GM18868 (cell line): ENCODE measurements around the gene FXYD1.

Source experiments
- ATAC-seq: cut with Tn5 transposase; IDR thresholded peaks from one replicate; pipeline ENCODE4 v1.9.1; 2021; ENCODE audit warnings: mild to moderate bottlenecking, moderate library complexity; ENCODE audit not compliant: unreplicated experiment

FXYD1 gene

DNA sequence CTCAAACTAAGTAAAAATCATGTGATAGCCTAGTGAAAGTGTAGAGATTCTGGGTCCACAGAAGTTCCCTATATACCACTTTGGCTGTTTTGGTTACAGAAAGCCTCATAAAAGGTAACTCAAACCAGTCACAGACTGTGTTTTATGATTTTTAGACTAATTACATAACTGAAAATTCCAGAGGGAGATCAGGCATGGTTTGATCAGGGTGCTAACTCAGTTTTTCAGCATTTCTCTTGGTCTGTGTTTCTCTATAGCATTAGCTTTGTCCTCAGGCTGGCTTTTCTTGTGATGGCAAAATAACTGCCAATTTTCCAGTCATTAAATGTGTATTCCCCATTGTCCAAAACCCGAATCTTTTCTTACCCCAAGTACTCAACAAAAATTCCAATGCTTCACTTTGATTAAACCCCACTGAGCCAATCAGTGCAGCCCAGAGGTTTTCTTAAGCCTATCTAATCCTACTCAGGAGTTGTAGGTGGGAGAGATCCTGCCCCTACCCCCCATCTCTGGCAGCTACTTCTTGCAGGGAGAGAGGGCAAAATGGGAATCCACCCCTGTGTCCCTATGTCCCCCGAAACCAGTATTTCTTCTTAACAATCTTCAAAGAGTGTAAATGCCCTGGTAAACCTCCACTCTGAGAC lies 31.6 kb upstream of the FXYD1 start:
- ATAC-seq, result no peak

DNA sequence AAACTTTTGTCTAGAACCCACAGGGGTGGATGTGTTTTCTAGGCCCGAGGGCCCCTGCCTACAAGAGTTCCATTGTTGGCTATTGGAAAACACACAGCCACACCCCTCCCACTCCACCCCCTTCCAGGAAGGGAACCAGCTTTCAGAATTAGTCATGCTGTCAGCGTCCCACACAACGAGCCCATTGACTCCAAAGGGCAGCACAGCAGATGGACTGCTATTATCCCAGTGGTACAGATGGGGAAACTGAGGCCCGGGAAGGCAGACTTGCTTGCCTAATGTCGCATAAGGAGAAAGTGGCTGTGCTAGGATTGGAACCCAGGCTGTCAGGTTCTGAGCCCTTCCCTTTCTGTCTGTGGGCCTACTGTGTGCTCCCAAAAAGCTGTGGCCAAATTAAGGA lies 31.1 kb upstream of the FXYD1 start:
- ATAC-seq, result no peak

DNA sequence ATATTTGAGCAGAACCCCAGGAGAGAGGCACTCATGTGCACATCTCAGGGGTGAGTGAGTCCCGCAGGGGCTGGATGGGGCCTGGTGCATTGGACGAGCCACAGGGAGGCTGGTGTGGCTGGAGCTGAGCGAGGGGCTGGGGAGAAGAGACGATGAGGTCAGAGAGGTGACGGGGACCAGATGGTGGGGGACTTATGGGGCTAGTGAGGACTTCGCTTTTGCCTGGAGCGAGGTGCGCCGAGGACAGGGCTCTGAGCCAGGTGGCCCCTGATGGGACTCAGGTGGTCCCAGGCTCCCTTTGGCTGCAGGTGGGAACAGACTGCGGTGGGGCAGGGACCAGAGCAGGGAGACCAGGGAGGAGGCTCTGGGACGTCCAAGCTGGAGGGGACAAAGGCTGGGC lies 29.9 kb upstream of the FXYD1 start:
- ATAC-seq, result no peak

DNA sequence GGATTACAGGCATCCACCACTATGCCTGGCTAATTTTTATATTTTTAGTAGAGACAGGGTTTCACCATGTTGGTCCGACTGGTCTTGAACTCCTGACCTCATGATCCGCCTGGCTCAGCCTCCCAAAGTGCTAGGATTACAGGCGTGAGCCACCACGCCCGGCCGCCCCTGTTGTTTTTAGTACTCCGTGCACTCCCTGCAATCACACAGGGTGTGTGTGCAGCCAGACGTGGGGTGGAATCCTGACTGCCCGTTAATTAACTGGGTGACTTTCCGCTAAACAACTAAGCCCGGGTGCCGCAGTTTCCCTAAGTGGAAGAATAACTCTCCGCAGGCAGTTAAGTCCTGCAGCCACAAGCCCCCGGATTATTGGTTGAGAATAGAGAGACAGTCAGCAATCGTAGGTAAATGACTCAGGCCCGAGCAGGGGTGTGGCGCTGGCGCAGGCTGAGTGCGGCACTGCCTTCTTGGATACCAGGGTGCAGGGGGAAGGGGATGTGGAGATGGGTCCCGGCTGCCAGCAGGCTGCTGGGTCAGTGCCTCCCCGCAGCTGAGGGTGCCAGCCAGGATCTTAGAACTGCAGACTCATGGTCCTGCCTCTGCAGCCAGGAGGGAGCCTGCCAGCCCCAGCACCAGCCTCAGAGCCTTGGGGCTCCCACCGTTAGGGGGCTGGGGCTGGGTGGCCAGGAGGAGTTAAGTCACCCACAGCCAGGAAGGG lies 29.1 kb upstream of the FXYD1 start:
- ATAC-seq, result no peak

DNA sequence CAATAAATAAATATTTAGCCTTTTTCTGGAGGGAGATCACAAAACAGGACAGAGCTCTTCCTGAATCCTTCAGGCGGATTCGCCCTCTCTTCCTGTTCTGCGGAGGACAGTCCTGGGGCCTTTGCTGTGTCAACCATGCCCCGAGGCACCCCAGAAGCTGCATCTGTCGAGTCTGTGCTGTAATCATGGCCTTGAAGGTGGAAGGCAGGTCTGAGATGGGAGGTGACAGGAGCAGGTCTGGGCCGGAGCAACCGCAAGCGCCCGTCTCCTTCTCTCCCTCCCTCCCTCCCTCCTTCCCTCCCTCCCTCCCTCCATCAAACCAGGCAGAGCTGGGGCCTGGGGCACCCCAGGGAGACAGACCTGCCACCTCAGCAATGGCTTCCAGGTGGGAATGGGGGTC lies 27.6 kb upstream of the FXYD1 start:
- no peak for ATAC-seq

DNA sequence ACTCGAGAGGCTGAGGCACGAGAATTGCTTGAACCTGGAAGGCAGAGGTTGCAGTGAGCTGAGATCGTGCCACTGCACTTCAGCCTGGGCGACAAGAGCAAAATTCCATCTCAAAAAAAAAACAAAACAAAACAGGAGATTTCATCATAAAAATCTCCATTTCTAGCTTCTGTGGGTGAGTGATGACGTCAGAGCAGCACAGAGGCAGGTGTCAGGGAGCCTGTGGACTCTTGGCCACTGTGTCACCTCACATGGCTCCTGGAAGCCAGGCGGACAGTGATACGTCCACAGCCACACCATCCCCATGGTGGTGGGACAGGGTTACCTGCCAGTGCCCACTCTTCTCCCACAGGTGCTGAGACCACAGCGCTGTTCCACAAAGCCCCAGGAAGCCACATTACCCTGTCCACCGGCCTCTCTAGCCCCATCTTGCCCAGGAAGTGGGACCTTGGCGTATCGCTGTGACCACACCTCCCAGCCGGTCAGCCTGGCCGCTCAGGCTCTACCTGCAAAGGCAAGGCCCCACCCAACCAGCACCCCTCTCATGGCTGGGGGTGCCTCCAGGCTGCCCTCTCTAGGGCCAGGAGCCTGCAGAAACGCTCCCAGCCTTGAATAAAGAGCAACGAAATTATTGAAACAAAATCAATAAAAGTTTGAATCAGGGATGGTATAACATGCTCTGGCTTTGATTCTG lies 25.5 kb upstream of the FXYD1 start:
- ATAC-seq, result no peak

DNA sequence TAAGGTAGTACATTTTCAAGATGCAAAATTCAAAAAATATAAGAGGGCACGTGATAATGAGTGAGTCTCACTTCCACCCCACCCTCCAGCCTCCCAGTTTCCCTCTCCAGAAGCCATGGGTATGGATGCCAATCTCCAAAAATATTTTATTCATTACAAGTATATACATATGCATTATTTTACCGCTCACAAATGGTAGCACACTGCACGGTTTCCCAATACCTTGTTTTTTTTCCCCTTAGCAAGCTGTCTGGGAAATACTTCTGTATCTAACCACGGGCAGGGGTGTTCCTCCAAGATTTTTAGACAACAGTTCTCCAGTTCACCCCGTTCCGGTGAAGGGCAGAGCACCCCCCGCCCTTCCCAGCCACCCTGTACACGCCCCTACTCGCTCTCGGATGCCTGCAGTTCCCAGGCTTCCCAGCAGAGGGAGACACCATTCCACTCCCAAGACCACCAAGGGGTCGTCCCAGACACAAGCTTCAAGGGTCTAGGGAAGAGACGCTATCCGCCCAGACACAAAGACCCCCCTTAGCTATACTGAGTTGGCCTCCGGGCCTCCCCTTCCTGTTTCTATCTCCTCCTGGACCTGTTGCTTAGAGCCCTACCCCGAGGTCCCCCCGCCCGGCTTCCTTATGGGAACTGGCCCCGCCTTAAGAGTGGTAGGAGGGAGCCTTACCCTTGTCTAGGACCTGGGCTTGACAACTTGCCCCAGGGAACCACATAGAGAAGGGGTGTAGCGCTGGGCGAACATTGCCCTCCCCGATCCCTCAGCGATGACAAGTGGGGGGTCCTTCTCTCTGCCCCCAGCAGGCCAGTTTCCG lies 24.1 kb upstream of the FXYD1 start:
- ATAC-seq, result no peak

DNA sequence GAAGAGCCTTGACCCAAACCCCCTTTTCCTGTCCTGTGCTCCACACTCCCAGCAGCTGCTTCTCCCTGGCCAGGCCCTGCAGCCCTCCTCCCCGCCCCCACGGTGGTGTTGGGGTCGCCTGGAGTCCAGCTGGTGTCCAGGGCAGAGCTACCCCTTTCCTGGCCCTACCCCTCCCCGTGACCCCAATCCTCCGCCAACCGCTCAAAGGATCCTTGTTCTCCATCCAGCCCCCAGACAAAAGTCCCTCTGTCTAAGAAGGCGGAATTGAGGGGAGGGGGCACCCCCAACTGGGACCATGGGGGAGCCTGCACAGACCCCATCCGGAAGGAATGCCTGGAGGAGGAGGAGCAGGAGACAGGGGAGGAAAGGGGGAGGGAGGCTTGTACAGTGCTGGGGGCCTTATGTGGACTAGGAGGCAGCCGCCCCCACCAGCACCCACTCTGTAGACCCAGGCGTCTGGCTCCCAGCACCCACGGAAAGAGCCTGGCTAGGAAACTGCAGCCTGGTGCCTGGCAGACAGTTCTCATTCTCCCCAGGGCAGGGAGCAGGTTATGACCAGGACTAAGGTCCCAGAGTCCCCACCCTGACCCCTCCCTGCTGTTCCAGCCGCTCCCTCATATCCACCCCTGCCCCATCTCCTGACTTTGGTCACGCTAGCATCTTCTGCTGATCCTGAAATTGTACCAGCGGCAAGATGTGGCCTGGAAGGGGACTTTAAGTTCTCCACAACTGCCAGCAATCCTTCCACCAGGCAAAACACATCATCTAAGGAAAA lies 23.3 kb upstream of the FXYD1 start, which contains the start of gene FXYD3:
TSS of gene FXYD3 (plus strand) at position 647 of the 775 bp plus-strand sequence. CDS start 3,554 bp downstream, outside the sequence.
- no peak for ATAC-seq

DNA sequence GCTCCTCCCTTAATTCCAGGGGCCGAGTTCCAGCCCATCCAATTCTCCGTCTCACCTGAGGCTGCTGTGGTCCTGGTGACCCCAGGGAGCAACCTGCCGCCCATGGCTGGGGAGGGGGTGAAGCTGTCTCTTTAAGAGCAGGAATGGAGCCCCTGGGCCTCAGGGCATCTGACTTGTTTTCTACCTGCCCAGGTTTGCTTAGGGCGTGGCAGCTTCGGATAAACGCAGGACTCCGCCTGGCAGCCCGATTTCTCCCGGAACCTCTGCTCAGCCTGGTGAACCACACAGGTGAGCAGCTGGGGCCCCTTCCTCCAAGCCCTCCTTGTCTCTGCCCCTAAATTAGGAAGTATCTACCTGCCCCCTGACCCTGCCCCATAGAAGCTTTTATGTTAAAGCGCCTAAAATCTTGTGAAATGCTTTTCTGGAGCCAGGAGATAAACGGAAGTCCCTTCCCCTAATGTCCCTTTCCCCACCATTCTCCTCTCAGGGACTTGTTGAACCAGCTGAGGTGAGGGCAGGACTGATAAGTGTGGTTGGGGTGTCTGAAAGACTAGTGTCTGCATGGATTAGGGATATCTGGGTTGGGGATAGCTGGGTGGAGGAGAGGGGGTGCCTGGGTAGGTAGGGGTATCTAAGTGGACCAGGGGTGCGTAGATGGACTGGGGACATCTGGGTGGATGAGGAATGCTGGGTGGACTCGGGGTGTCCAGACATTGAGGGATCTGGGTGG lies 22.4 kb upstream of the FXYD1 start:
- no peak for ATAC-seq

DNA sequence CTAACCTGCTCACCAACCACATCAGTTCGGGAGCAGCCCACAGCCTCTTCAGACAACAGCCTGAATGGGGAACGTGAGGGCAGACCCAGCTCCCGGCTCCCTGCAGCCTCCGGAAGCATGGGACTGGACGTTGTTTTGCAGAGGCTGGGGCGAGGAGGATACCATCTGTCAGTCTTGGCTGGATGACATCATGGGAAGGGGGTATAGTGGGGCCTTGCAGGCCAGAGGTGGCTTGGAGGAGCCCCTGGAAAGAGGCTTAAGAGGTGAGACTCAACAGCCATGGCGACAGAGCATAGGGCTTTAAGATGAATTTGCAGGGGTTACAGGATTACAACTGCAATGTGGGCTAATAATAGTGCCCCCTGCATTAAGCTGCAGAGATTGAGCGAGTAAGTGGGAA lies 21.5 kb upstream of the FXYD1 start:
- no peak for ATAC-seq

DNA sequence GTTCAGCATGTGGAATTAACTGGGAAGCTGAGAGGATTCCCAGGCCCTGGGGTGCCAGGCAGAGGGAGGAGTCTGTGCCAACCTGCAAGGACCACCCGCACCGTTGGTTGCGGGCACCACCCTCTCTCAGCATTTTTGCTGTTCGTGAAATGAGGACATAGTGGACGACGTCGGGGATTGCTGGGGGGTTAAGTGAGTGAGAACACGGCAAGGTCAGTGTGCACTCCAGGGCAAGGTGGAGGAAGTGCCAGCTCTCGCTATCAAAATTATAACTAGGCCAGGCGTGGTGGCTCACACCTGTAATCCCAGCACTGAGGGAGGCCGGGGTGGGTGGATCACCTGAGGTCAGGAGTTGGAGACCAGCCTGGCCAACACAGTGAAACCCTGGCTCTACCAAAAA lies 20.8 kb upstream of the FXYD1 start:
- no peak for ATAC-seq

DNA sequence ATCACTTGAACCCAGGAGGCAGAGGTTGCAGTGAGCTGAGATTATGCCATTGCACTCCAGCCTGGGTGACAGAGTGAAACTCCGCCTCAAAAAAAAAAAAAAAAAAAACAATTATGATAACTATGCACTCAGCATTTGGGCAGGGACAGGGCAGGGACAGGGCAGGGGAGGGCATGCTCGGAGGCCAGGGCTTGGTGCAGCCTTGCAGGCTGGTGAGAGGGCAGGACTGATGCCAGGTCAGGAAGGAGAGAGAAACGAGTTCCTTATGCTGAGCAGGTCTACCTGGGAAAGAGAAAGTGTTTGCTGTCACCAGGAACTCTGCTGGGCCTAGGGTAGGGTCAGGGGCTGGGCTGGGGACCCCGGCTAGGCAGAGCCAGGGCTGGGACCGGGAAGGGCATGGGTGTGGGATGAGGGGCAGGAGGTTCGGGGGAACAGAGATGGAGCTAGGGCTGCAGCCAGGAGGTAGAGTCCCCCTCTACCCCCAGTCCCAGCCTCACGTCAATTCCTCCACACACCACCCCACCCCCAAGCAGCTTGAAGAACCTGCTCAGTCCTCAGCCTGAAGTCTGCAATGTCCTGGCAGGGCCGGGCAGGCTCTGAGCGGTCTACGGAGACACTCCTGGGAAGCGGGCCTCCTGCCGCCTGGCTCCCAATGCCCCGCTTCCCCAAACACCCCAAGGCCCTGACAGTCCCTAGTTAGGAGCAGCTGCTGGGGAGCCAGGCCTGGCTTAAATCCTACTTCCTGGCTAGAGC lies 20.2 kb upstream of the FXYD1 start:
- no peak for ATAC-seq

DNA sequence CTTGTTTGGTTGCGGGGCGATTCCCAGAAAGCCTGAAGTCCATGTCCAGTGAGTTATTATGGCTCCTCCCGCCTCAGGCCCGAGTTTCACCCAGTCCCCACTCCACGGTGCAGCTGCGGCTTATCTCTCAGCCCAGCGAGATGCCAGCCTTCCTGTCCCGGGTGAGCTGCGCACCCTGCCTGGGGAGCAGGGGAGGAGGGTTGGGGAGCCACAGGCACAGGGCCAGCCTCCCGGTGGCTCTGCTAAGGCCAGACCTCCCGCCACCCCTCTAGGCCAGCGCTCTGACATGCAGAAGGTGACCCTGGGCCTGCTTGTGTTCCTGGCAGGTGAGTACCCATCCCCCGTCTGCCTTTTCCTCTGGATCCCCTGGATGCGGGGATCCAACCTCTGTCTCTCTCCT lies 19.5 kb upstream of the FXYD1 start:
- no peak for ATAC-seq

DNA sequence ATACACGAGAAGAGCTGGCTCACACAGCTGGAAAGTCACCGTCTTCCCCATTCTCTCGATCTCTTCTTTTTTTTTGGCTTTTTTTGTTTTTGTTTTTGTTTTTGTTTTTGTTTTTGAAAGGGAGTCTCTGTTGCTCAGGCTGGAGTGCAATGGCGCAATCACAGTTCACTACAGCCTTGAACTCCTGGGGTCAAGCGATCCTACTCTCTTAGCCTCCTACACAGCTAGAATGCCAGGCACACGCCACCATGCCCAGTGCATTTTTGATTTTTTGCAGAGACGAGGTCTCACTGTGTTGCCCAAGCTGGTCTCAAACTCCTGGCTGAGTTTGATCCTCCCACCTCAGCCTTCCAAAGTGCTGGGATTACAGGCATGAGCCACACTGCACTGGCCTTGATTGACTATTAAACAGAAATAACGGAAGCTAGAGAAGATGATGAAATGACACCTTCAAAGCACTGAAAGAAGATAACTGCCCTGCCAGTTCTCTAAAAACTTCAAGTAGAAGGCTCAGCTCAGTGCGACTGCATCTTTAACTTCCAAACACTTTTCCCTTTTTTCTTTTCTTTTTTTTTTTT lies 19.0 kb upstream of the FXYD1 start:
- no peak for ATAC-seq

DNA sequence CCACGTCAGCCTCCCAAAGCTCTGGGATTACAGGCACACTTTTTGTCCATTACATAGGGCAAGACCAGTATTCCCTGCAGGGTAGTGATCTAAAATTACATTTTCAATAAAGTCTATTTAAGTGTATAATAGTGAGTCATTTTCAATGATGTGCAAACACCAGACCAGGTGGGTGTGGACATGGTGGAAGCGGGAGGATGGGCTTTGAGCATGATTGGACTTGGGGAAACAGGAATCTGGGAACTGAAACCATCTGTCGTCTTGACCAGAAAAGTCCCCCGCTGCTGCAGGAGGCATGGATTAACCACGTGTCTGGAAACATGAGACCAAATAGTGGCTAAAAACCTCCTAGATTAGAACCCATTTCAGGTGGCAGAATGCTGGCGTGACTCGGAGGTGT lies 18.1 kb upstream of the FXYD1 start:
- ATAC-seq, result no peak

DNA sequence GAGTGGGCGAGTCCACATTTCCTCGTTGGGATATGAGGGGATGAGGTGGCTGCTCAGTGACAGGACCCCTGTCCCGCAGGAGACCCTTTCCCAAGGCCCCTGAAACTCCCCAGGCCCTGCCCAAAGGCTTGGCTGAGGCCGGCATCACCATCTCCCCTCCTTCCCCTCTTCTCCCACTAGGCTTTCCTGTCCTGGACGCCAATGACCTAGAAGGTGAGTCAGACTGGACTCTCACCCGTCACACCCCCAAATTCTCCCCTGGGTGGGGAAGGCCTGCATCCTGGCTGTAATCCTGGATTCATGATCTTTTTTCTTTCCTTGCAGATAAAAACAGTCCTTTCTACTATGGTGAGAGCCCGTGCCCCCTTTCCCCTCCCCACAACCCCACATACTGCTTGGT lies 17.7 kb upstream of the FXYD1 start:
- ATAC-seq, result no peak

DNA sequence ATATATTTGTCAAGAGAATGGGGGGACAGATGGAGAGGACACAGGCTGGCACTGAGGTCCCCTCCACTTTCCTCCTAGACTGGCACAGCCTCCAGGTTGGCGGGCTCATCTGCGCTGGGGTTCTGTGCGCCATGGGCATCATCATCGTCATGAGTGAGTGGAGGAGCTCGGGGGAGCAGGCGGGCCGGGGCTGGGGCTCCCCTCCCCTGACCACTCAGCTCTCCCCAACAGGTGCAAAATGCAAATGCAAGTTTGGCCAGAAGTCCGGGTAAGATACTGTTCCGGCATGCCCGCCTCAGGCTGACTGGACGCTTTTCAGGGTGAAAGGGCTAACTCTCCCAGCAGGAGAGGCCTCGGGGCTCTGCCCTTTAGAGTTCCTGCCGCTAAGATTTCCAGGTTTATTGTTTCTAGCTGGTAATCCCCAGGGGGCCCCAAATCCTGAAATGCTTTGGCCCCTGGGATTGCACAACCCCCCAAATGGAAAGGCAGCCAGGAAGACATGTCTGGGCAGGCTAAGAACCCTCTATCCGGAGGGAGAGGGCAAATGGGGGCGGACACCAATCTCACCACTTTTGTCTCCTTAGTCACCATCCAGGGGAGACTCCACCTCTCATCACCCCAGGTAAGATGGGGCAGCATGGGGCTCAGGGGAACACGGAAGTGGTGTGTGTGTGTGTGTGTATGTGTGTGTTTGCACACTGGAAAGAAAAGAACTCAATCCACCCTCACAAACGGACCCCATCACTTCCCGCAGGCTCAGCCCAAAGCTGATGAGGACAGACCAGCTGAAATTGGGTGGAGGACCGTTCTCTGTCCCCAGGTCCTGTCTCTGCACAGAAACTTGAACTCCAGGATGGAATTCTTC lies 15.7 kb upstream of the FXYD1 start:
- no peak for ATAC-seq

DNA sequence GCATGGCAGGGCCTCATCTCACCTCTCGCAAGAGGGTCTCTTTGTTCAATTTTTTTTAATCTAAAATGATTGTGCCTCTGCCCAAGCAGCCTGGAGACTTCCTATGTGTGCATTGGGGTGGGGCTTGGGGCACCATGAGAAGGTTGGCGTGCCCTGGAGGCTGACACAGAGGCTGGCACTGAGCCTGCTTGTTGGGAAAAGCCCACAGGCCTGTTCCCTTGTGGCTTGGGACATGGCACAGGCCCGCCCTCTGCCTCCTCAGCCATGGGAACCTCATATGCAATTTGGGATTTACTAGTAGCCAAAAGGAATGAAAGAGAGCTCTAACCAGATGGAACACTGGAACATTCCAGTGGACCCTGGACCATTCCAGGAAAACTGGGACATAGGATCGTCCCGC lies 15.1 kb upstream of the FXYD1 start:
- ATAC-seq, result no peak
